Spleen (tissue), 7 donors: ENCODE measurements around the gene CTXN3.

Experiments used
- CTCF ChIP-seq, 11 experiments: fragments of 200-600 bp in 7 of 11; fragments of 450-650 bp in 4 of 11; sonication (generic) in 4 of 11; IDR thresholded peaks in 8 of 11; conservative IDR thresholded peaks in 3 of 11; 1 replicate in 7 of 11; 2 replicates in 4 of 11; pipeline versions ENCODE4 v1.4.0 to v1.8.0; 2016 to 2021; ENCODE audit warnings: antibody characterized with exemption in 11 of 11, inconsistent platforms in 4 of 11, mild to moderate bottlenecking in 1 of 11
- POLR2AphosphoS5 ChIP-seq, 3 donors: sonication (generic); formaldehyde crosslinking; IDR thresholded peaks; one replicate each; pipeline ENCODE4 v1.5.1; 2017; ENCODE audit warnings: antibody characterized with exemption in 3 of 3
- donor health status: DM: no; HTN: no; CAD: no; lungs with moderate emphysema.
- donor health status: DM: no; HTN: no; CAD: no.
- donor health status: DM: no; HTN: no; CAD: no.

- TF ChIP-seq CTCF (IDR thresholded peaks at IDR 0.05 in 8 of 11, conservative IDR thresholded peaks at IDR 0.05 in 3 of 11) = no peak
- TF ChIP-seq POLR2AphosphoS5 (IDR thresholded peaks at IDR 0.05) = no peak
These were observed 38.9 kb upstream of the CTXN3 start for GRCh38 chr5:127609957-127610356.
